DMS53 treated with DMSO at 0.1 percent for 48 hours (cell line): Measurements from ENCODE around the gene USP19.

ENCODE experiments used
- DNase-seq: peaks from one replicate; lab custom pipeline; 2025; ENCODE audit not compliant: unreplicated experiment; lab: John Stamatoyannopoulos, UW

Gene USP19

GRCh38 chr3:49134471-49135265, 14.0 kb upstream of the USP19 start:
- no peak for DNase-seq

GRCh38 chr3:49133226-49133951, 12.8 kb upstream of the USP19 start:
- peak; percentile 4 for DNase-seq

DNA sequence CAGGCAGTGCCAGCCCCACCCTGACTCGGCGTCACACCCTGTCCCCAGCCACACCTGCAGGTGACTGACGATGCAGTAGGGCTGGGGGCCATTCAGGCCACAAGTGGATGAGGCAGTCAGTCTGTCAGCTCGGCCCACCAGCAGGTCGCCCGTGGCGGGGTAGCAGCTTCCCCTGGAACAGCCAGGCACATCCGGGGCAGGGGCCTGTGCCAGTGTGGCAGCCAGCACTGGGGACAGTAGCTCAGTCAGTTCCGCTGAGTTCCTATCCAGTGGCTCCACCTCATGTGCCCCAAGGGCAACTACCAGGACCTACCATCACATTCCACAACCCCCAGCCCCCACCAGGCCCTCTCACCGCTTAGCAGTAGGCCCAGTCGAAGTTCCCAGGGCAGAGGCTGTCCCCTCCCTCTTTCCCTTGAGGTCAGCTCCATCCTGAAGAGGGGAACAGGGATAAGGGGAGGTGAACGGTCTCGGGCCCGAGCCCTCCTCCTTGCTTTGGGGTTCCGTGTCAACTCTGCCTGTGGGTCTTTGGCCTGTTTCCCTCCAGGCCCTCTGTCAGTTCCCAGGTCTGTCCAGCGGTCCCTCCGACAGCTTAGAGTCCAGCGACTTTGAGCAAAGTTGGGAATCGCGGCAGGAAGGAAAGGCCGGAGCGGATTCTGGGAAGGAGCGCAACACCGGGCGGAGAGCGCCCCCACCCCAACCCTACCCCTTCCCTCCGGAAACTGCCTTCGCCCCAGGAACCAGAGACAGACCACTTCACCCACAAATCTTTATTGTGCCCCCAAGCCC, 12.0 kb upstream of the USP19 start, which contains the start of gene LAMB2:
LAMB2 (minus strand) TSS at position 614 of the 789 bp plus-strand sequence; CDS start at position 431, 183 bp downstream.
- DNase-seq, result no peak

GRCh38 chr3:49132073-49132436, 11.4 kb upstream of the USP19 start:
- no peak for DNase-seq

DNA sequence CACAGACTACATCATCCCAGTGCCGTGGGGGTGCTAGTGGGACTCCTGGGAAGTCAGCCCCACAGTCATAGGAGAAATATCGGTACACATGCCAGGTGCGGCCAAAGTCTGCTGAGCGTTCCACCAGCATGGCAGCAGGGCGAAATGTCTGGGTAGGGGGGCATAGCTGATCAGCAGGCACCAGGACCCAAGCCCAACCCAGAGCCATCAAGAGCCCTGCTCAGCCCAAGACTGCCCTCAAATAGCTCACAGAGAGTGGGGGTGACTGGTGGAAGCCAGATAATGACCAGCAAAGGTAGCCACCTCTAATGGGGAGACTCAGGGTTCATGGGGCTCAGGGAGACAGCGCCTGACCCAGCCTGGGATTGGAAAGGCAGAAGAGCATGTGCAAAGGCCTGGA, 11.0 kb upstream of the USP19 start:
- no peak for DNase-seq

DNA sequence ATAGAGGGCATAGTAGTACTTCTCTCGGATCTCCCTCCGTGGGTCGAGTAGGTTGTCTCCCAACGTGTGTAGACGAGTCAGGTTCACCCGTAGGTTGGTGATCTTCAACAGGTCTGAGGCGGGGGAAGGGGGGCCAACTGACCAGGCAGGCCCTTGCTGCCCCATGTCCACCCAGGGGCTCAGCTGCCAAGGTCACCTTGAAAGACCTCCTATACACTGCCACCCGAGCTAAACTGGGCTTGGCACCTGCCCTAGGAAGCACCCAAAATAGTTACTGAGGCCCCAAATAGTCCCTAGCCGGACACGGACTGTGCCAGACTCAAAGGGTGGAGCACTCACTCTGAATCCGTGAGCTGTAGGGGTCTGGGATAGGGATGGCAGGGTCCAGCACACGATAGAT, 10.4 kb upstream of the USP19 start:
- no peak for DNase-seq

GRCh38 chr3:49124991-49125670, 4.5 kb upstream of the USP19 start:
- DNase-seq, result no peak

DNA sequence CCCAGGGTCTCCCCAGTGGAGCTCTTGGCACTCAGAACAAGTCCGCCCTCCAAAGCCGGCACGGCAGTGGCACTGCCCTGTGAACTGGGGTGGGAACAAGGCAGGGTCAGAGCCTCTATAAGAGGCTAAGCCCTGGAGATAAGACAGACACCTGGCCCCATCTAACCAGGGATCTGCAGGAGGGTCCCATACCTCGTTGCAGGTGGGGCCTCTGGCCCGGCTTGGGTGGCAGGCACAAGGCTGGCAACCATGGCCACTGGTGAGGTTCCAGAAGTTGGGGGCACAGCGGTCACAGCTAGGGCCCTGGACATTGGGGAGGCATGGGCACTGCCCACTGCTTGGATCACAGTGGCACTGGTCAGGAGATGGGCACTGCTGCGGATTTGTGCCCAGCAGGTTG, 3.6 kb upstream of the USP19 start:
- DNase-seq, result no peak

- no peak for DNase-seq
Observed at GRCh38 chr3:49123687-49124086, 3.1 kb upstream of the USP19 start.

DNA sequence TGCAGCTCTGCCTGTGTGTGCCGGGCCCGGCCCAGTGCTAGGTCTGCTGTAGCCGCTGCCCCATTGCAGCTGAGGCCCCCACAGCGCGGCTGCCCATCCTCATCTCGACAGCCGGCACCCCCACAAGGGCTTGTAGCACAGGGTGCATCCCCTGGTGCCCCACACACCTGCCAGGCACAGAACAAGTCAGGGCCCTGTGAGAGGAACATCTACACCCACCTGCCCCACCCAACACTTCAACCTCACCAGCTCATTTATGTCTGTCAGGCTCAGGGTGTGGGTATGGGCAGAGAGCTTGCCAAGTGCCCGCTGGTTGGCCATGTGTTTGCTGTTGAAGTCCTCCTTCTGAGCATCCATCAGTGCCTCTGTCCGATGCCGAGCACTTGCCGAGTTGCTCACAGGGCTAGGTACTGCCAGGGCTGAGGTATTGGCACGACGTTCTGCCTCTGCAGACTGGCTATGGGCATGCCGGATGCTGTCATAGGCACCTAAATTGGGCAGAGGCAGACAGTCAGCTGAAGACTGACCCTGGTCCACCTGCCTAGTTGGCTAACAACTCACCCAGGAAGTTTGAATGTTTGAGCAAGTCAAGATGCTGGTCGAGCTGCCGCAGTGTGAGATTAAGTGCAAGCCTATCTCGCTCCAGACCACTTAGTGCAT, 2.4 kb upstream of the USP19 start:
- no peak for DNase-seq

DNA sequence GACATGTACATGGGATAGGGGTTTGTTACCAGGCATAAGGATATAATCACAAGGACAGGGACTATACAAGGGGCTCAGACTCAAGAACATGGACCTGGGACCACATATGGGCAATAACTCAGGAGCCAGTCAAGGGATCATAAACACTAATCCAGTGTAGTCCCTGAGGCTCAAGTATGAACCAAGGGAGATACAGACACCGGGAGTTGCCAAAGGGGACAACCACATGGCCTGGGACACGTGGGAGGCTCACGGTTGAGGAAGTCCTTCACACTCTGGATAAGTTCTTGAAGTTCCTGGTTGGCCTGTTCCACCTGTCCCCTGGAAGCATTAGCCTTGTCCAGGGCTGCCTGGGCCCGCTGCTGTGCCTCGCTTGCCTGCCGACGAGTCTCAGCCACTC, 1.8 kb upstream of the USP19 start:
- no peak for DNase-seq

GRCh38 chr3:49122022-49122421, 1.4 kb upstream of the USP19 start:
- DNase-seq, result no peak

DNA sequence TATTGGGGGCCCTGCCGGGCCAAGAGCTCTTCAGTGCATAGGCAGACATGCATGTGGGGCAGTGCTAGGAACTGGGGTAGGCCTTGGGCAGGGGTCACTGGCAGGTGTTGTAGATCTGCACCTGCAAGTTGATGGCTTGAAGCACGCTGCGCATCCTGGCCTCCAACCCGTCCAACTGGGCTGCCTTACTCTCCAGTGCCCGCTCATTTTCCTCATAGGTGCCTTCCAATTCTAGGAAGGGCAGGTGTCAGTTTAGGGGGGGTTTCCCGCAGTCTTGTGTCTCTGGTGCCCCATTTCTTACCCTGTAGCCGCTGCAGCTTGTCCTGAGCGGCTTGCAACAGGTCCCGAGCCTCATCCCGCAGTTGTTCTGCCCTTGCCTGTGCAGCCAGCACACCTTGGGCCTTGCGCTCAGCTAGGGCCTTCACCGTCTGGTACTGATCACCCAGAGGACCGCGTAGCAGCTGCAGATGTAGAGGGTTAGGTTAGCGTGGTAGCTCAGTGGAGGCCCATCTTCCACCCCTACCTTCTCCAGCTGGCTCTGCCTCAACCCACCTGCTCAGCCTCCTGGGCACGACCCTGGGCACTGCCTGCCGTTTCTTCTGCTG, 611 bp upstream of the USP19 start:
- DNase-seq, result no peak

GRCh38 chr3:49120096-49120437, 556 bp downstream of the USP19 start:
- DNase-seq, result no peak

- DNase-seq, result no peak
Observed at GRCh38 chr3:49119439-49119838, 1.2 kb downstream of the USP19 start.

- DNase-seq, result no peak
Observed at GRCh38 chr3:49119036-49119435, 1.6 kb downstream of the USP19 start.

DNA sequence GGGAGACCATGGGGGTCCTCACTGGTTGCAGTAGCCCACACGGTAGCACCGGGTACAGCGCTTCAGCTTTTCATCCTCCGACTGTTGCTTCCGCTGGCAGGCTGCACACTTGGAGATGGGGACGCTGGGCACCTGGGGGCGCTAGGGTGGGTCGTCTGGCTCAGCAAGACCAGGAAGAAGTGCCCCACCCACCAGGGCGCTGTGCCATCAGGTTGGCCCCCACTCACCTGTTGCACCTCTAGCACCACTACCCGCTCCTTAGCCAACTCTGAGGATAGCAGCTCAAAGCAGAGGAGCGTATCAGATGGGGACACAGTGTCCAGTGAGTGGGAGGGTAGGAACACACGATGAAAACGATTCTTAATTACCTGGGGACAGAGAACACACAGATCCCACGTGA, 8.4 kb downstream of the USP19 start:
- DNase-seq, result no peak

DNA sequence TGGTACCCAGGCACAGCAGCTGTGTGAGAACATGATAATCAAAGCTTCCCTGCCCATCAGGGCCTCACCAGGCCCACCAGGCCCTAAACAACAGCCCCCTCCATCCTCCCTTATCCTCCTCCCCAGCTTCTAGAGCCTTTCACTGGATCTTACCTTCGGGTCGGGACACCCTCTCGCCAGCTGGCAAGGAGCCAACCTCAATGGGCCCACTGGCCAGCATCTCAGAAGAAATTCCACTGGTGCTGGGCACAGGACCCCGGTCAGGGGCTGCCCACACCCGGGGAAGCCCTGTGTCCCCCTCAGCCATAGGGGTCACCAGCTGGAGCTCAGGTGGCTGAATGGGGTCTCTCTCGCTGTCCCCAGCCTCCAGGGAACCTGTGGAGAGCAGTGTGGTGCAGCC, 9.3 kb downstream of the USP19 start:
- DNase-seq, result no peak

GRCh38 chr3:49110780-49111179, 9.8 kb downstream of the USP19 start:
- DNase-seq, result no peak

DNA sequence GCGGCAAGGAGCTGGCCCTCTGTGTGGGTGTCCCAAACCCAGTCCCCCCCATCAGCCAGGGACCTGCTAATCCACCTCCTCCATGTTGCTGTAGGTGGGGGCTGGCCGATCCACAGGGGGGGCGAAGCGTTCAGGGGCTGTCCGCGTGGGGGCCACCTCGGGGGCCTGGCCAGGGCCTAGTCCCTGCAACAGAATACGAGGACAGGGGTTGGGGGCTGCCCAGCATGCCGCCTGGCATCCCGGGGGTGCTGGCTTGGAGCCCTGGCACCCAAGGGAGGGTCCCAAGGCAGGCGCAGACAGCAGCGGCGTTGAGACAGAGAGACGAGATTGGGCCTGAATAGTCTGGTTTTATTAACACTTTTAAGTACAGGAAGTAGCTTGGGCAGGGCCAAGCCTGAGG, 12.3 kb downstream of the USP19 start:
- DNase-seq, result no peak
